Measurements from ENCODE around the gene IVL. TPM values are rescaled to one million over a fixed set of nuclear protein-coding genes. Genes with fewer than 3 reads are reported as not detected.

The IVL gene
- total and polyA plus RNA-seq, 2 donors (not counting 3 experiments of a cell fraction or from before 2014, with no cell fraction given): not detected

DNA sequence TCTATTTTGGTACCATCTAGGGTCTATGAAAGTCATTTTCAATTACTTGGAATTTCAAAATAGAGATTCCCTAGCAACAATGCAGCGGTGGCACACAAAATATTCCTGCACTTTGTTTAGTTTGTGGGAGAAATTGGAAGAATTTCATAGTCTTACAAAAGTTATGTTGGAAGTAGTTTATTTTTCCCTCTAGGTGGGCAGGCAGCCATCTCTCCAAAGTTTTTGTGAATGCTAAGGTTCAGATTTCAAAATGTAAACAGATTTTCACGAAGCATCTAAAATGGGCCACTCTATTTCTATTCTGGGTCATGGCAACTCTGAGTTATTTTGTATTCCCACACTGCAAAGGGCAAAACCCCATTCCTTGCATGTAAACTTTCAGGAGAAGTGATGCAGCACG lies 22.3 kb upstream of the IVL start:
- dilution Hi-C loops (cut with MboI; ENCODE audit: extremely low pct_ligation_motif_present, low sequenced_read_pairs): no loop called here
- Histone ChIP-seq H3K4me3 (replicated peaks in 1 of 3; ENCODE audit: insufficient read depth in 1 of 3, low read depth in 1 of 3, low read length in 3 of 3) (no peak overlapping the region), H3K27ac (ENCODE audit: insufficient read depth, low read depth, low read length) (no peak overlapping the region), H3K9me1 (replicated peaks; ENCODE audit: control insufficient read depth, extremely low read depth, insufficient read depth, low read length) (no peaks in the 10 kb centered on the region), H4K20me1 (replicated peaks; ENCODE audit: control insufficient read depth, extremely low read depth, insufficient read depth, low read length) (no peaks in the 10 kb centered on the region), H3K9me3 (replicated peaks; ENCODE audit: control insufficient read depth, insufficient read depth, low read length) (no peaks in the 10 kb centered on the region), H3K36me3 (ENCODE audit: control insufficient read depth in 2 of 2, extremely low read depth in 1 of 2, insufficient read depth in 2 of 2, low read length in 2 of 2) (no peaks in the 10 kb centered on the region), H3K4me1 (ENCODE audit: control insufficient read depth, extremely low read depth, insufficient read depth, low read length) (no peaks in the 10 kb centered on the region), H3K27me3 (ENCODE audit: control insufficient read depth in 2 of 2, insufficient read depth in 2 of 2, low read length in 2 of 2) (no peaks in the 10 kb centered on the region), H3K4me2 (ENCODE audit: insufficient read depth, low read length) (no peak overlapping the region), H3K9ac (replicated peaks; ENCODE audit: extremely low read depth, insufficient read depth, low read length) (no peak overlapping the region), H2AFZ (ENCODE audit: low read depth, low read length) (no peak overlapping the region), H3K79me2 (ENCODE audit: control insufficient read depth, insufficient read depth, low read length) (no peaks in the 10 kb centered on the region)
- FAIRE-seq (no peak), DNase-seq (ENCODE audit: low read depth, low spot score) (no peak)
- CTCF ChIA-PET: no interaction called here
- TF ChIP-seq FOS (IDR thresholded peaks at IDR 0.05; ENCODE audit: borderline replicate concordance, insufficient read depth, low read length) (no peak), POLR2AphosphoS5 (IDR thresholded peaks at IDR 0.05; ENCODE audit: insufficient read depth, low read depth, low read length) (no peak), POLR2A (IDR thresholded peaks at IDR 0.05; ENCODE audit: low read depth, low read length) (no peak), EZH2 (IDR thresholded peaks at IDR 0.05; ENCODE audit: borderline replicate concordance, low read depth, low read length, severe bottlenecking) (no peak), JUN (IDR thresholded peaks at IDR 0.05; ENCODE audit: borderline replicate concordance, insufficient read depth, insufficient read length, low read depth) (no peak), MYC (IDR thresholded peaks at IDR 0.05; ENCODE audit: low read depth, low read length) (no peak), GATA2 (IDR thresholded peaks at IDR 0.05; ENCODE audit: insufficient read depth, insufficient read length, low read depth, low read length) (no peak)
- TF ChIP-seq, protein P1, sequence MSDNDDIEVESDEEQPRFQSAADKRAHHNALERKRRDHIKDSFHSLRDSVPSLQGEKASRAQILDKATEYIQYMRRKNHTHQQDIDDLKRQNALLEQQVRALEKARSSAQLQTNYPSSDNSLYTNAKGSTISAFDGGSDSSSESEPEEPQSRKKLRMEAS (IDR thresholded peaks at IDR 0.05; ENCODE audit: insufficient read depth, insufficient read length): no peak
- TF ChIP-seq, protein P2, sequence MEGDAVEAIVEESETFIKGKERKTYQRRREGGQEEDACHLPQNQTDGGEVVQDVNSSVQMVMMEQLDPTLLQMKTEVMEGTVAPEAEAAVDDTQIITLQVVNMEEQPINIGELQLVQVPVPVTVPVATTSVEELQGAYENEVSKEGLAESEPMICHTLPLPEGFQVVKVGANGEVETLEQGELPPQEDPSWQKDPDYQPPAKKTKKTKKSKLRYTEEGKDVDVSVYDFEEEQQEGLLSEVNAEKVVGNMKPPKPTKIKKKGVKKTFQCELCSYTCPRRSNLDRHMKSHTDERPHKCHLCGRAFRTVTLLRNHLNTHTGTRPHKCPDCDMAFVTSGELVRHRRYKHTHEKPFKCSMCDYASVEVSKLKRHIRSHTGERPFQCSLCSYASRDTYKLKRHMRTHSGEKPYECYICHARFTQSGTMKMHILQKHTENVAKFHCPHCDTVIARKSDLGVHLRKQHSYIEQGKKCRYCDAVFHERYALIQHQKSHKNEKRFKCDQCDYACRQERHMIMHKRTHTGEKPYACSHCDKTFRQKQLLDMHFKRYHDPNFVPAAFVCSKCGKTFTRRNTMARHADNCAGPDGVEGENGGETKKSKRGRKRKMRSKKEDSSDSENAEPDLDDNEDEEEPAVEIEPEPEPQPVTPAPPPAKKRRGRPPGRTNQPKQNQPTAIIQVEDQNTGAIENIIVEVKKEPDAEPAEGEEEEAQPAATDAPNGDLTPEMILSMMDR (IDR thresholded peaks at IDR 0.05; ENCODE audit: extremely low read depth in 1 of 2, insufficient read depth in 1 of 2, low read depth in 1 of 2, low read length in 2 of 2): no peak
- intact Hi-C loops (cut with micrococcal nuclease): no loop called here
- POLR2A ChIA-PET: no interaction called here
- BruUV-seq (replicated peaks): no TSS peak

Measured in endothelial cell of umbilical vein (primary cell).